ENCODE data around the gene SLC6A2. TPM values are rescaled to one million over a fixed set of nuclear protein-coding genes. Genes with fewer than 3 reads are reported as not detected.

Gene SLC6A2
- total RNA-seq, 2 experiments from 2014 or later: not detected

- ChIA-PET POLR2A (interaction anchor here (1.4 kb wide), 1 partner anchor 10 kb away, joined by 3 read pairs; no protein-coding TSS in a partner anchor), CTCF (ENCODE audit: unreplicated experiment) (no interaction called here)
- Histone ChIP-seq H2AFZ (ENCODE audit: low read length) (no peak overlapping the region), H3K36me3 (ENCODE audit: insufficient read depth, low read length) (no peaks in the 10 kb centered on the region), H3K4me3 (ENCODE audit: low read depth, low read length, poor library complexity, severe bottlenecking) (no peak overlapping the region), H3K4me1 (ENCODE audit: insufficient read depth, low read length, poor library complexity, severe bottlenecking) (no peaks in the 10 kb centered on the region), H3K79me2 (ENCODE audit: insufficient read depth, low read depth, low read length) (no peaks in the 10 kb centered on the region), H3K9me3 (ENCODE audit: low read length) (no peaks in the 10 kb centered on the region), H3K9me2 (ENCODE audit: insufficient read depth, low read length) (no peaks in the 10 kb centered on the region), H3K4me2 (ENCODE audit: low read length) (no peak overlapping the region), H4K20me1 (ENCODE audit: insufficient read depth, low read length) (no peaks in the 10 kb centered on the region), H3K27ac (ENCODE audit: low read depth, low read length, poor library complexity, severe bottlenecking) (no peak overlapping the region)
- intact Hi-C loops (cut with micrococcal nuclease; ENCODE audit: unreplicated experiment): no loop called here
- DNase-seq (ENCODE audit: low spot score): no peak
- TF ChIP-seq EZH2phosphoT487 (IDR thresholded peaks at IDR 0.05; ENCODE audit: borderline replicate concordance, low read depth, low read length) (no peak), CTCF (conservative IDR thresholded peaks at IDR 0.05; ENCODE audit: low read length) (no peak)
- no TSS peak for BruUV-seq (replicated peaks)
These were observed 29.9 kb upstream of the SLC6A2 start for GRCh38 chr16:55625843-55626242.

GRCh38 chr16:55628306-55628968 is 27.4 kb upstream of the SLC6A2 start:
- Histone ChIP-seq H3K79me2 (ENCODE audit: insufficient read depth, low read depth, low read length) (no peaks in the 10 kb centered on the region), H3K36me3 (ENCODE audit: insufficient read depth, low read length) (no peaks in the 10 kb centered on the region), H2AFZ (ENCODE audit: low read length) (no peak overlapping the region), H3K27ac (ENCODE audit: low read depth, low read length, poor library complexity, severe bottlenecking) (no peak overlapping the region), H4K20me1 (ENCODE audit: insufficient read depth, low read length) (no peaks in the 10 kb centered on the region), H3K9me3 (ENCODE audit: low read length) (no peaks in the 10 kb centered on the region), H3K4me3 (ENCODE audit: low read depth, low read length, poor library complexity, severe bottlenecking) (no peak overlapping the region), H3K4me1 (ENCODE audit: insufficient read depth, low read length, poor library complexity, severe bottlenecking) (no peaks in the 10 kb centered on the region), H3K4me2 (ENCODE audit: low read length) (no peak overlapping the region), H3K9me2 (ENCODE audit: insufficient read depth, low read length) (no peaks in the 10 kb centered on the region)
- no peak for TF ChIP-seq CTCF (conservative IDR thresholded peaks at IDR 0.05; ENCODE audit: low read length)
- TF ChIP-seq EZH2phosphoT487 (IDR thresholded peaks at IDR 0.05; ENCODE audit: borderline replicate concordance, low read depth, low read length): no peak
- CTCF ChIA-PET (ENCODE audit: unreplicated experiment): interaction anchor here (0.6 kb wide), 1 partner anchor 50 kb away, joined by 3 read pairs; no protein-coding TSS in a partner anchor
- POLR2A ChIA-PET: no interaction called here
- BruUV-seq (replicated peaks): no TSS peak
- intact Hi-C loops (cut with micrococcal nuclease; ENCODE audit: unreplicated experiment): no loop called here
- no peak for DNase-seq (ENCODE audit: low spot score)

GRCh38 chr16:55630774-55631173 is 25.0 kb upstream of the SLC6A2 start:
- Histone ChIP-seq H2AFZ (ENCODE audit: low read length) (no peak overlapping the region), H4K20me1 (ENCODE audit: insufficient read depth, low read length) (no peaks in the 10 kb centered on the region), H3K36me3 (ENCODE audit: insufficient read depth, low read length) (no peaks in the 10 kb centered on the region), H3K4me2 (ENCODE audit: low read length) (no peak overlapping the region), H3K4me1 (ENCODE audit: insufficient read depth, low read length, poor library complexity, severe bottlenecking) (no peaks in the 10 kb centered on the region), H3K4me3 (ENCODE audit: low read depth, low read length, poor library complexity, severe bottlenecking) (no peak overlapping the region), H3K27ac (ENCODE audit: low read depth, low read length, poor library complexity, severe bottlenecking) (no peak overlapping the region), H3K9me2 (ENCODE audit: insufficient read depth, low read length) (no peaks in the 10 kb centered on the region), H3K79me2 (ENCODE audit: insufficient read depth, low read depth, low read length) (no peaks in the 10 kb centered on the region), H3K9me3 (ENCODE audit: low read length) (no peaks in the 10 kb centered on the region)
- DNase-seq (ENCODE audit: low spot score): no peak
- POLR2A ChIA-PET: no interaction called here
- TF ChIP-seq CTCF (conservative IDR thresholded peaks at IDR 0.05; ENCODE audit: low read length): no peak
- TF ChIP-seq EZH2phosphoT487 (IDR thresholded peaks at IDR 0.05; ENCODE audit: borderline replicate concordance, low read depth, low read length): no peak
- intact Hi-C loops (cut with micrococcal nuclease; ENCODE audit: unreplicated experiment): no loop called here
- BruUV-seq (replicated peaks): no TSS peak
- CTCF ChIA-PET (ENCODE audit: unreplicated experiment): no interaction called here
